ENCODE data around the gene GGPS1.
"Not testable (repeated sequence)": the region's sequence is repeated elsewhere in the genome, so short reads cannot be mapped to it uniquely, and the experiment has no call there.

GGPS1 gene
- 8.7 to 19.3 reads per million in 2 donors for total RNA-seq

DNA sequence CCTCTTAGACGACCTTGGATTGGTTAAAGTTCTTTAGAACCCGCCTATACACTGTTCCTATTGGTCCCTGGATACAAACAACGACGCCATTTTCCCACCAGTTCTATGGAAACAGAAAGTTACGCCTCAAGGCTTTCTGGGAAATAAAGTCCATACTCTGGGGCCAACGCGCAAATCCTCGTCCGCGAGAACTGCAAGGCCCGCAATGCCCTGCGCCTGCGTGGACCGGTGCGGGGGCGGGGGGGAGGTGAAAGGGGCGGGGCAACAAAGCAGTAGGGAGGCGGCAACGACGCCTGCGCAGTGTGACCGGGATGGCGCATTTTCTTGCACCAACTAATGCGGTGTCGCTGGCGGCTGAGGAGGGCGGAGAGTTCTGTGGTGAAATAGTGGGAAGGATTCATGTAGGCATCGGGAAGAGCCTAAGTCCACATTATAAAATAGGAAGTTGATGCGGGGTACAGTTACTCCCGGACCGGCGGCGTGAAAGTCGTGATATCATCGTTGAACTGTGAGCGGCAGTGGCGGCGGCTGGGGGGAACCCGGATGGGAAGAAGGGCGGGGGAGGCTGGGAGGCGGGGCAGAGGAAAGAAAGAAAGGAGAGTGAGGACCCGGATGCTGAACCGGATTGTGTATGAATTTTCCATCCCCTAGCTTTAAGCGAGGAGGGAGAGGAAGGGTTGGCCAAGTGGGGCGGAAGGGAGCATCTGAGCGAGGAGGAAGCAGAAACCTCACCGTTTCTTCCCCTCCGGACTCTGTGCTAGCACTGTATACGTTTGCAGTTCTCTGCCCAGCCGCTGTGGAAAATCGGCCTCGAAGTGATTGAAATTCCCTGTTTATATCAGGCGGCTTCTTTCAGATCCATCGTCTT lies at the start of gene GGPS1:
GGPS1 (plus strand) TSS at position 300 of the 868 bp plus-strand sequence. CDS start 6,695 bp downstream, outside the sequence.
- peak; percentile 99 for DNase-seq

GRCh38 chr1:235278915-235279292 lies 49.5 kb upstream of the GGPS1 start:
- no peak for DNase-seq

- no peak for DNase-seq
Measured at GRCh38 chr1:235279694-235280093, 48.7 kb upstream of the GGPS1 start.

- DNase-seq: no peak
Measured at GRCh38 chr1:235280467-235280866, 47.9 kb upstream of the GGPS1 start.

DNA sequence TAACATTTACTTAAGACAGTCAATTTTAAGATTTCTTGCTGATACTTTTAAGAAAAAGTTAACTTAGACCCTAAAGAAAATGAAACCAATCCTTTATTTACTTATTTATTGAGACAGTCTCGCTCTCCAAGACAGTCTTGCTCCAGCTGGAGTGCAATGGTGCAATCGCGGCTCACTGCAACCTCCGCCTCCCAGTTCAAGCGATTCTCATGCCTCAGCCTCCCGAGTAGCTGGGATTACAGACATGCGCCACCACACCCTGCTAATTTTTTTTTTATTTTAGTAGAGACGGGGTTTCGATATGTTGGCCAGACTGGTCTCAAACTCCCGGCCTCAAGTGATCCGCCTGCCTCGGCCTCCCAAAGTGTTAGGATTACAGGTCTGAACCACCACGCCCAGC lies 44.7 kb upstream of the GGPS1 start:
- not testable (repeated sequence) for DNase-seq

DNA sequence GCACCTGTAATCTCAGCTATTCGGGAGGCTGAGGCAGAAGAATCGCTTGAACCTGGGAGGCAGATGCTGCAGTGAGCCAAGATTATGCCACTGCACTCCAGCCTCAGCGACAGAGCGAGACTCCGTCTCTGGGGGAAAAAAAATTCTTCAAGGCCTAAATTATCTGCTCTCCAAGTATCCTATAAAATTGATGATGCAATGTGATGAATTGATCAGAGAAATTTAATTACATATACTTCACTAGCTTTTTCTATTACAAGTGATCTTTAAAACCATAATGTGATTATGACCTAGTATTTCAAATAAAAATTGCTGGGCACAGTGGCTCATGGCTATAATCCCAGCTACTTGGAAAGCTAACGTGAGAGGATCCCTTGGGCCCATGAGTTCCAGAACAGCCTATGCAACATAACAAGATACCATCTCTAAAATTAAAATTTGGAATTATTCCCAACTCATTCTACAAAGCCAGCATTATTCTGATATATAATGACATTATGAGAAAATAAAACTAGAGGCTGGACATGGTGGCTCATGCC lies 44.1 kb upstream of the GGPS1 start:
- no peak for DNase-seq

GRCh38 chr1:235286667-235287066 lies 41.7 kb upstream of the GGPS1 start:
- no peak for DNase-seq

DNA sequence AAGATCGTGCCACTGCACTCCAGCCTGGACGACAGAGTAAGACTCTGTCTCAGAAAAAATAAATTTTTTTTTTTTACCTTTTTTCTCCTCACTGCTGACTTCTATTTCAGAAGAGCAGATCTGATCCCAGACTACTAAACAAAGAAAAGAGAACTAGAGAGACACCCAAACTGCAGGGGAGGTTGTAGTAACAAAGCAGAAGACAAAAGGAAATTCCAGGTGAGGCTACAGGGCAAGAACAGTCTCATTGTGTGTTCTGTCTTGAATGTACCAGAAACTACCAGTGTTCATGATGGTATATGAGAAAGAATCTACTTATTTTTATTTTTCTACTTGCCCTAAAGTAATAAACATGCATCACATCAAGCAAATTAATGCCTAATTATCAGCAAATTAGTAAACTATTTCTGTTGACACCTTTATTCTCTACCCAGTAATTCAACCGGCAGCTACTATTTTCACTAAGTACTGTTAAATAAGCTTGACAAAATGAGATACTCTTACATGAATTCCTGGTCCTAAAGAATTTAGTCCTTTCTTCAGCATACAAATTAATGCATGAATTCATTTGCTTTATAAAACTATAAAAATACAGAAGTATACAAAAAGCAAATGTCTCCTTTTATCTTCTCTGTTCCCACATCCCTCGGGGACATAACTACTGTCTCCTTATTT lies 41.0 kb upstream of the GGPS1 start:
- no peak for DNase-seq

GRCh38 chr1:235289859-235290739 lies 38.3 kb upstream of the GGPS1 start:
- no peak for DNase-seq

DNA sequence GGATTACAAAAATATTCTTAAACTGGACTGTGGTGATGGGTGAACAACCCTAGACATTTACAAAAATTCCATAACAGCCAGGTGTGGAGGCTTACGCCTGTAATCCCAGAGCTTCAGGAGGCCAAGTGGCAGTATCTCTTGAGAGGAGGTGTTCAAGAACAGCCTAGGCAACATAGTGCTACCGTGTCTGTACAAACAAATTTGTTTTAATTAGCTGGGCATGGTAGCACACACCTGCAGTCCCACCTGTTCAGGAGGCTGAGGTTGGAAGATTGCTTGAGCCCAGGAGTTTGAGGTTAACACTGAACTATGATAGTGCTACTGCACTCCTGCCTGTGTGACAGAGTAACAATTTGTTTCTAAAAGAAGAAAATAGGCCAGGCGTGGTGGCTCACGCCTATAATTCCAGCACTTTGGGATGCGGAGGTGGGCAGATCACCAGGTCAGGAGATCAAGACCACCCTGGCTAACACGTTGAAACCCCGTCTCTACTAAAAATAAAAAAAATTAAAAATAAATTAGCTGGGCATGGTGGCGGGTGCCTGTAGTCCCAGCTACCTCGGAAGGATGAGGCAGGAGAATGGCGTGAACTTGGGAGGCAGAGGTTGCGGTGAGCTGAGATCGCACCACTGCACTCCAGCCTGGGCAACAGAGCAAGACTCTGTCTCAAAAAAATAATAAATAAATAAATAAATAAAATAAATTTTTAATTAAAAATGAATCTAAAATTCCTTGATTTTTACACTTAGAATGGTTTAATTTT lies 37.4 kb upstream of the GGPS1 start:
- no peak for DNase-seq

DNA sequence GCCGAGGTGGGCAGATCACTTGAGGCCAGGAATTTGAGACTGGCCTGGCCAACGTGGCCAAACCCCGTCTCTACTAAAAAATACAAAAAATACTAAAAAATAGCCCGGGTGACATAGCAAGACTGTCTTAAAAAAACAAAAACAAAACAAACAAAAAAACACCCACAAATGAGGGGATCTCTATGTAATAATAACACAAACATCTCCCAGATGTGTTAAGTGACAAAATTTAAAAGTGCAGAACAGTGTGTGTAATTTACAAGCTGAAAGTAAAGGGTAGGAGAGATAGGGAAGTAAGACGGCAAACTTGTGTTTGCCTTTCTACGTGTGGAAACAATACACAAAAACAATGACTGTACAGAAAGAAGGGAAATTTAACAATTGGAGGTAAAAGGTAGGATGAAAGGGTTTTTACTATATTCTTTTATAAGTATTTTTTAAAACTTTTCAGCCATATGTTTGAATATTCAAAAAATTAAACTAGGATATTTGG lies 36.7 kb upstream of the GGPS1 start:
- DNase-seq: no peak

- no peak for DNase-seq
Measured at GRCh38 chr1:235292790-235293189, 35.6 kb upstream of the GGPS1 start.

GRCh38 chr1:235293322-235293942 lies 34.9 kb upstream of the GGPS1 start:
- no peak for DNase-seq

- DNase-seq: no peak
Measured at GRCh38 chr1:235295902-235296350, 32.4 kb upstream of the GGPS1 start.

- DNase-seq: no peak
Measured at GRCh38 chr1:235296729-235297128, 31.6 kb upstream of the GGPS1 start.

DNA sequence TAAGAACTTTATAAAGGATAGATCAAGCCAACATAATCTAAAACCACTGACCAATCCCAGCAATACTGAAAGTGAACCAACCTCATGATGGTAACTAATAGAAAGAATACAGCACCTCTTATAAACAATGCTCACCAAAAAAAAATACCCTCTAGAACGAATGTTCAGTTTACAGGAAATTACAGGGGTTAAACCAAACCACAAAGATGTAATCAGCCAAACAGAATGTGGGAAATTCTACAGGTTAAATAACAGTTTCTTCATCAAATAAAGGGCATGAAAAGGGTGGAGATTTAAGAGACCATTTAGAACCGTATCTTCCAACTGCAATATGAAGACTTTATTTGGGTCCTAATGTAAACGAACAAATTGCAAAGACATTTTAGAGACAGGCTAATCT lies 30.8 kb upstream of the GGPS1 start:
- no peak for DNase-seq

- no peak for DNase-seq
Measured at GRCh38 chr1:235298758-235299157, 29.6 kb upstream of the GGPS1 start.

DNA sequence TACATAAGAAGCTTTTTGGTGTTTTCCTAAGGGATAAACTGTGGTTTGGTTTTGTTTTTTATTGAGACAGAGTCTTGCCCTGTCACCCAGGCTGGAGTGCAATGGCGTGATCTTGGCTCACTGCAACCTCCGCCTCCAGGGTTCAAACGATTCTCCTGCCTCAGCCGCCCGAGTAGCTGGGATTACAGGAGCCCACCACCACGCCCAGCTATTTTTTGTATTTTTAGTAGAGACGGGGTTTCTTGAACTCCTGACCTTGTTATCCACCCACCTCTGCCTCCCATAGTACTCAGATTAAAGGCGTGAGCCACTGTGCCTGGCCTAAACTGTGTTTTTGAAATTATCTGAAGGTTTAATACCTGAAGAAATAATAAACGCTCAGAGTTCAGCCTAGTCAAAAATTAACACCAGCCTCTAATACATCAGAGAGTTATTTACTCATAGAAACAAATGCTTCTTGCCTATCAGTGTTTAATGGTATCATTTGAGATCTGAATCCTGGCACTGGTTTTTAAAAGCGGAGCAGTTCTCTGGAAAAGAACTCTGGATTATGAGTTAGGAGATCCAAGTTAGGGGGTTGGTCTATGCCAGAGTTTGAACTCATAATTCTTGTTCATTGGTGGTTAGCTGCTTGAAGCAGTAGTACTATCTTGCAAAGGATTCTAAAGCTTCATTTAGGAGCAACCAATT lies 29.1 kb upstream of the GGPS1 start:
- DNase-seq: no peak

GRCh38 chr1:235302143-235302542 lies 26.2 kb upstream of the GGPS1 start:
- no peak for DNase-seq

Data from T-helper 9 cell (primary cell).